Gastroesophageal sphincter (tissue), 3 donors: ENCODE measurements around the gene PTPRN2.

Experiments
- CTCF ChIP-seq, 4 experiments: fragments of 200-600 bp in 2 of 4; fragments of 450-650 bp in 2 of 4; sonication (generic) in 1 of 4; IDR thresholded peaks; one replicate each; pipeline ENCODE4 v1.5.1; 2017 to 2019; ENCODE audit warnings: antibody characterized with exemption in 4 of 4, mild to moderate bottlenecking in 2 of 4, moderate library complexity in 2 of 4
- EP300 ChIP-seq: sonication (generic); formaldehyde crosslinking; IDR thresholded peaks from one replicate; pipeline ENCODE4 v1.6.1; 2017; ENCODE audit warnings: antibody characterized with exemption, mild to moderate bottlenecking
- POLR2A ChIP-seq, 2 donors: fragments of 450-650 bp; IDR thresholded peaks; one replicate each; pipeline ENCODE4 v1.6.1; 2017; ENCODE audit warnings: antibody characterized with exemption in 2 of 2, mild to moderate bottlenecking in 2 of 2, moderate library complexity in 1 of 2
- POLR2AphosphoS5 ChIP-seq: sonication (generic); formaldehyde crosslinking; IDR thresholded peaks from one replicate; pipeline ENCODE4 v1.6.1; 2017; ENCODE audit warnings: antibody characterized with exemption

DNA sequence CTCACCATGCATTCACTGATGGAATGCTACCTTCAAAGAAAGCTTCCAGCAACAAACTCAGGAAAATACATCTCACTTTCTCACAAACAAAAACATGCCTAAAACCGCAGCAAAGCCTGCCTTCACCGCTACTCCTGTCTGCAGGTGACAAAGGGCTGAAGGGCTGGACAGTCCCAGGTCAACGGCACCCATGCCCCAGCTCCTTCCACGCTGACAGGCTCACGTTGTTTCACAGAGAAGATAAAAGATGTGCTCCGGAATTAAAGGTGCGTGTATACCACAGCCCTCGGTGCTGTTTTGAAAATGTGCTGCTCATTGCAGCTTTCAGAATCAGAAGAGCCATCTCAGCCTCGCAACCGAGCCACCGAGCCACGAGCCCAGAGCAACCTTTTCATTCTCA lies 445.0 kb downstream of the PTPRN2 start:
- TF ChIP-seq CTCF (IDR thresholded peaks at IDR 0.05): no peak
- TF ChIP-seq POLR2A (IDR thresholded peaks at IDR 0.05): no peak
- no peak for TF ChIP-seq POLR2AphosphoS5
- TF ChIP-seq EP300: no peak
